Nephron progenitor cell (in vitro differentiated cells): ENCODE data around the gene S100A8.

Experiments used
- DNase-seq: peaks from one replicate; pipeline ENCODE4 v3.0.0; 2021
- H3K27ac Mint-ChIP-seq: 2 replicates; pipeline ENCODE4 v1.8.0; 2021; ENCODE audit warnings: mild to moderate bottlenecking, moderate library complexity, mixed read lengths
- H3K27me3 Mint-ChIP-seq: 2 replicates; pipeline ENCODE4 v1.8.0; 2021; ENCODE audit warnings: mild to moderate bottlenecking, low read depth, mixed read lengths; ENCODE audit not compliant: poor library complexity
- H3K36me3 Mint-ChIP-seq: 2 replicates; pipeline ENCODE4 v1.8.0; 2021; ENCODE audit warnings: low read depth, mixed read lengths
- H3K4me1 Mint-ChIP-seq: 2 replicates; pipeline ENCODE4 v1.8.0; 2021; ENCODE audit warnings: mixed read lengths
- H3K4me3 Mint-ChIP-seq: 2 replicates; pipeline ENCODE4 v1.8.0; 2021; ENCODE audit warnings: mild to moderate bottlenecking, moderate library complexity, mixed read lengths
- H3K9me3 Mint-ChIP-seq: 2 replicates; pipeline ENCODE4 v1.8.0; 2021; ENCODE audit warnings: mild to moderate bottlenecking, moderate library complexity, mixed read lengths
- TF ChIP-seq, protein P1 (sequence below): fragments of 200-600 bp; sonication (generic); IDR thresholded peaks from 2 replicates; pipeline ENCODE4 v1.5.0; 2021; ENCODE audit warnings: antibody characterized with exemption

Gene S100A8

DNA sequence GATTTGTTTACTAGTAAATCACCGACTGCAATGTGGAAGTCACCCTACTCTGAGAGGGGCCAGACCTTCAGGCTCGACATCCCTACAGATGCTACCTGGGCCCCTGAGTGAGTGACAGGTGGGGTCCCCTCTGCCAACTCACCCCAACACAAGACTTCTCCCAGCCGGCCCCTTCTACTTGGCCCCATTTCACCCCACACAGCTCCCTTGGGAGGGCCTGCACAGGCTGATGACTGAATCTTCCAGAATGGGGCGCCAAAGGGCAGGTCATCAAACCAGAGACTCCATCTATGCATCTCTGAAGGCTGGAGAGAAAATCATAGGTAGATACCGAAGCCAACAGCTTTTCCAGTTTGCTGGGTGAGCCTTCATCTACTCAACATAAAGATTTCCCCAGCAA, 9.4 kb upstream of the S100A8 start:
- no peak for DNase-seq

DNA sequence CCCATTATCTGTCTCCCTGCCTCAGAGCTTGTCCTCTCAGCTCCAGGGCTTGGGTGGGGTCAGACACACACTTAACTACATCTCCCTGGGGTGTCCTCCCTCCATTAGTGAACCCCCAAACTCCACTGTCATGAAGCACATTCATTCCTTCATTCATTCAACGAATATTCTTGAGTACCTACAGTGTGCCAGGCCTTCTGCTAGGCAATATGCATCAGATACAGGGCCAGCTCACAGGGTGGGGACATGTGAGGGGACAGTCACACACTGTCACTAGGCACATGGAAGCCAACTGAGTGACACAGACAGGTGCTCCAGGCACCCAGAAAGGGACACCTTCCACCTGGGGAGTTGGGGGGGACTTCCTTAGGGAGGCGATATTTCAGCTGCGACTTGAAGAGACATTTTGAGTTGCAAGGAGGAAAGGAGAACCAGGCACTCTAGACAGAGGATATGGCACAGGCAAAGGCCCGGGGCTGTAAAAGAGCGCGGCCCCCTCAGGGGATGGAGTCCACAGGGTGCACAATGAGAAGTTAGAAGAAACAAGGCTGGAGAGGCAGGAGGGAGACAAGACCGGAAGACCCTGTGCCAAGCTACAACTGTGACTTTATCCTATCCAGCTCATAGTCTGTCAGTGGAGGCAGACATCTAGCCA, 8.7 kb upstream of the S100A8 start:
- Mint-ChIP-seq H3K27ac (no peak overlapping the region), H3K27me3 (peaks cover 13% of the 10 kb centered on the region), H3K9me3 (peaks cover 12% of the 10 kb centered on the region), H3K4me3 (no peak overlapping the region), H3K4me1 (no peaks in the 10 kb centered on the region), H3K36me3 (no peaks in the 10 kb centered on the region)
- DNase-seq, result no peak
- TF ChIP-seq, protein P1, sequence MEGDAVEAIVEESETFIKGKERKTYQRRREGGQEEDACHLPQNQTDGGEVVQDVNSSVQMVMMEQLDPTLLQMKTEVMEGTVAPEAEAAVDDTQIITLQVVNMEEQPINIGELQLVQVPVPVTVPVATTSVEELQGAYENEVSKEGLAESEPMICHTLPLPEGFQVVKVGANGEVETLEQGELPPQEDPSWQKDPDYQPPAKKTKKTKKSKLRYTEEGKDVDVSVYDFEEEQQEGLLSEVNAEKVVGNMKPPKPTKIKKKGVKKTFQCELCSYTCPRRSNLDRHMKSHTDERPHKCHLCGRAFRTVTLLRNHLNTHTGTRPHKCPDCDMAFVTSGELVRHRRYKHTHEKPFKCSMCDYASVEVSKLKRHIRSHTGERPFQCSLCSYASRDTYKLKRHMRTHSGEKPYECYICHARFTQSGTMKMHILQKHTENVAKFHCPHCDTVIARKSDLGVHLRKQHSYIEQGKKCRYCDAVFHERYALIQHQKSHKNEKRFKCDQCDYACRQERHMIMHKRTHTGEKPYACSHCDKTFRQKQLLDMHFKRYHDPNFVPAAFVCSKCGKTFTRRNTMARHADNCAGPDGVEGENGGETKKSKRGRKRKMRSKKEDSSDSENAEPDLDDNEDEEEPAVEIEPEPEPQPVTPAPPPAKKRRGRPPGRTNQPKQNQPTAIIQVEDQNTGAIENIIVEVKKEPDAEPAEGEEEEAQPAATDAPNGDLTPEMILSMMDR, result no peak

More for the DNA sequence above, 9.4 kb upstream of the S100A8 start:
- H3K27me3 Mint-ChIP-seq, result peaks cover 13% of the 10 kb centered on the region
- no peaks in the 10 kb centered on the region for H3K4me1 Mint-ChIP-seq
- TF ChIP-seq, protein P1, result no peak
- H3K36me3 Mint-ChIP-seq, result no peaks in the 10 kb centered on the region
- no peak overlapping the region for H3K27ac Mint-ChIP-seq
- peaks cover 15% of the 10 kb centered on the region for H3K9me3 Mint-ChIP-seq
- no peak overlapping the region for H3K4me3 Mint-ChIP-seq

DNA sequence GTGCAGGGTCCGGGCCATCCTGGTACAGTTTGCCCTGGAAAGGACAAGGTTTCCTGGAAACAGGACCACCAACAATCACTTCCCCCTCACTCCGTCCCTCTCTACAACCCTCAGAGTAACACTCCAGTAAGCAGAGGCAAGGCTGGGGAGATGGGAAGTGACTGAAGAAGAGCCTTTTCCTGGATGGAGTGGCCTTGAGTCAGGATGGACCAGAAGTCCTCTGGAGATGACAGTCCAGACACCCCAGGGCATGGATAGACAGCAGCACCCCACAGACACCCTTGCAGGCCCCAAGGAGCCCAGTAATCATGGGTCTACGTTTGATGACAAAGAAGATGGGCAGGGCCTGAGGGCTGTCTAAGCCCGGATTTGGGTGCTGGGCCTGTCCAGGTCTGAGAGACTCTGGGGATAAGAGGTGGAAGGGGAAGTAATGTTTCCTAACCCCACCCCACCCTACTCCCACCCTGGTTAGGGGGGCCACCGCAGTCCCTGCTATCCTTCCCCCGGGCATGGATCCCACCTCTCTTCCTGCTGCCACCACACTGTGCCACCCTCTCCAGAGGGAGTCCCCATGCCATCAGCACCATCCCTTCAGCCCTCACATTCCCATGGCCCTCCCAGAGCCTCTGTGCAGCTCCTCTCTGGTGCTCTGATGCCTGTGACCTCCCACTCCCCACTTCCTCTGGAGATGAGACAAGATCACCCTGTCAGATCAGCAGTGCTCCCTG, 7.2 kb upstream of the S100A8 start:
- no peak overlapping the region for H3K27ac Mint-ChIP-seq
- no peaks in the 10 kb centered on the region for H3K4me1 Mint-ChIP-seq
- TF ChIP-seq, protein P1, result no peak
- no peaks in the 10 kb centered on the region for H3K36me3 Mint-ChIP-seq
- no peak overlapping the region for H3K4me3 Mint-ChIP-seq
- peaks cover 8% of the 10 kb centered on the region for H3K27me3 Mint-ChIP-seq
- no peak for DNase-seq
- peaks cover 9% of the 10 kb centered on the region for H3K9me3 Mint-ChIP-seq

DNA sequence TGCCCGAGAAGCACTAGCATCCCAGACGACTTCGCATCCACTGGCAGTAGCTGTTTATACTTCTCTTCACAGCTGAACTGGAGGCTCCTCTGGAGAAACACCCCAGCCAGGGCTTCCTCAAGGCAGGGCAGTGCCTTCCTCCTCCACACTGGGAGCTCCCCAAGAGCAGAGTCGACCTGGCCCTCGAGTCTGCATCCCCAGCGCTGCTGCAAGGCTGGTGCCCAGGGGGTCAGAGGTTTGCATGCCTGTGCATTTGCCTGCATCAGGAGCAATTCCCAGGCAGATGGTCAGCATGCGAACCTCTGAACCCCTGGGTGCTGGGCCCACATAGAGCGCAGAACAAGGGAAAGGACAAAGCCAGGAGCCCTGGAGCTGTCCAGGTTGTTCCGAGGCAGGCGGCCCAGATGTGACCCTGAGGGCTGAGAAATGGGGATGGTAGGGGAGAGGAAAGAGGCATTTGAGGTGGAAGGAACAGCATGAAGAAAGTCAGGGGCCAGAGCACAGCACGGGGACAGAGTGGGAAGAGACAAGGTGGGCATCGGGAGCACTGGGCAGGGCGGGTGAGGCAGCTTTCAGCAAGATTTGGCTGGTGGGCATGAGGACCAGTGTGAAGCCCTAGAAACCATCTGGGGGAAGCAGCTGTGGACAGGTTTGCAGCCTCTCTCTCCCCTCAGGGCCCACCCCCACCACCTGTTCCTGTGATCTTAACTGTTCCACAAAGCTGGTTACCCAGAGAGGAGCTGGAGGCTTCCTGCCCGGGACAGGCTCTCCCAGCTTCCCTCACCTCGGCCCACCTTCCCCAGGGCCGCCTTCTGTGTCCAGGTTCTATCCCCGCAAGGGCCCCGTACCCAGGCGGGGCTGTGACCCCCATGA, 6.4 kb upstream of the S100A8 start:
- Mint-ChIP-seq H3K9me3 (peaks cover 9% of the 10 kb centered on the region), H3K4me3 (no peak overlapping the region), H3K4me1 (no peaks in the 10 kb centered on the region), H3K36me3 (no peaks in the 10 kb centered on the region), H3K27me3 (peaks cover 8% of the 10 kb centered on the region), H3K27ac (no peak overlapping the region)
- no peak for DNase-seq
- TF ChIP-seq, protein P1, result no peak

DNA sequence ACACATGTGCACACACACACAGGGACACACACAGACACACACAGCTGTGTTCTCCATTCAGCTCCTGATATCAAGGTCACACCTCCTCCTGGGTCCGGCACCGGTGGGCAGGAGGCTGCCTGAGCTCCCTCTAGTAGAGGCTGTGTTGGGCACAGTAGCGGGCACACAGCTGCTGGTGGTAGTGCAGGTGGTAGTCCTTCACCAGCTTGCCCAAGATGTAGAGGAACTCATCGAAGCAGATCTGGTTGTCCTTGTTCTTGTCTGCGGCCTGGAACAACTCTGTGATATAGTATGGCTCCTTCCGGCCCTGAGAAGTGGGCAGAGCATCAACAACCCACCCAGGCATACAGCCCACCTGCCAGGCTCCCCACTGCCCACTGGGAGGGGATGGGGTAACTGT, 5.6 kb upstream of the S100A8 start:
- Mint-ChIP-seq H3K27me3 (peaks cover 12% of the 10 kb centered on the region), H3K9me3 (peaks cover 9% of the 10 kb centered on the region), H3K4me1 (no peaks in the 10 kb centered on the region), H3K4me3 (no peak overlapping the region), H3K27ac (no peak overlapping the region), H3K36me3 (no peaks in the 10 kb centered on the region)
- TF ChIP-seq, protein P1, result no peak
- DNase-seq, result no peak
